Measurements from ENCODE around the gene CREB5. TPM values are rescaled to one million over a fixed set of nuclear protein-coding genes. Genes with fewer than 3 reads are reported as not detected.

The CREB5 gene
- total RNA-seq, 1 experiment from 2014 or later: 1.3 TPM

- Mint-ChIP-seq H3K27ac (no peak overlapping the region), H3K4me1 (0 out of 2 replicates have a peak, but pooled peaks cover 2% of the 10 kb centered on the region), H3K36me3 (no peaks in the 10 kb centered on the region), H3K9me3 (no peaks in the 10 kb centered on the region), H3K4me3 (no peak overlapping the region), H3K27me3 (ENCODE audit: low read depth) (peaks cover 6% of the 10 kb centered on the region)
- no peak for DNase-seq (ENCODE audit: low spot score)
- POLR2A ChIA-PET: no interaction called here
- ATAC-seq: no peak
- no peak for TF ChIP-seq SMAD3 (CRISPR knock-in tag; IDR thresholded peaks at IDR 0.05; ENCODE audit: borderline replicate concordance)
- TF ChIP-seq, protein P1, sequence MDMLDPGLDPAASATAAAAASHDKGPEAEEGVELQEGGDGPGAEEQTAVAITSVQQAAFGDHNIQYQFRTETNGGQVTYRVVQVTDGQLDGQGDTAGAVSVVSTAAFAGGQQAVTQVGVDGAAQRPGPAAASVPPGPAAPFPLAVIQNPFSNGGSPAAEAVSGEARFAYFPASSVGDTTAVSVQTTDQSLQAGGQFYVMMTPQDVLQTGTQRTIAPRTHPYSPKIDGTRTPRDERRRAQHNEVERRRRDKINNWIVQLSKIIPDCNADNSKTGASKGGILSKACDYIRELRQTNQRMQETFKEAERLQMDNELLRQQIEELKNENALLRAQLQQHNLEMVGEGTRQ (CRISPR knock-in tag; IDR thresholded peaks at IDR 0.05): no peak
- no peak for TF ChIP-seq JUN (CRISPR knock-in tag; IDR thresholded peaks at IDR 0.05)
- TF ChIP-seq, protein P2, sequence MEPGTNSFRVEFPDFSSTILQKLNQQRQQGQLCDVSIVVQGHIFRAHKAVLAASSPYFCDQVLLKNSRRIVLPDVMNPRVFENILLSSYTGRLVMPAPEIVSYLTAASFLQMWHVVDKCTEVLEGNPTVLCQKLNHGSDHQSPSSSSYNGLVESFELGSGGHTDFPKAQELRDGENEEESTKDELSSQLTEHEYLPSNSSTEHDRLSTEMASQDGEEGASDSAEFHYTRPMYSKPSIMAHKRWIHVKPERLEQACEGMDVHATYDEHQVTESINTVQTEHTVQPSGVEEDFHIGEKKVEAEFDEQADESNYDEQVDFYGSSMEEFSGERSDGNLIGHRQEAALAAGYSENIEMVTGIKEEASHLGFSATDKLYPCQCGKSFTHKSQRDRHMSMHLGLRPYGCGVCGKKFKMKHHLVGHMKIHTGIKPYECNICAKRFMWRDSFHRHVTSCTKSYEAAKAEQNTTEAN (CRISPR knock-in tag; IDR thresholded peaks at IDR 0.05): no peak
- no peak for TF ChIP-seq ZNF121 (CRISPR knock-in tag; IDR thresholded peaks at IDR 0.05)
- TF ChIP-seq, protein P3, sequence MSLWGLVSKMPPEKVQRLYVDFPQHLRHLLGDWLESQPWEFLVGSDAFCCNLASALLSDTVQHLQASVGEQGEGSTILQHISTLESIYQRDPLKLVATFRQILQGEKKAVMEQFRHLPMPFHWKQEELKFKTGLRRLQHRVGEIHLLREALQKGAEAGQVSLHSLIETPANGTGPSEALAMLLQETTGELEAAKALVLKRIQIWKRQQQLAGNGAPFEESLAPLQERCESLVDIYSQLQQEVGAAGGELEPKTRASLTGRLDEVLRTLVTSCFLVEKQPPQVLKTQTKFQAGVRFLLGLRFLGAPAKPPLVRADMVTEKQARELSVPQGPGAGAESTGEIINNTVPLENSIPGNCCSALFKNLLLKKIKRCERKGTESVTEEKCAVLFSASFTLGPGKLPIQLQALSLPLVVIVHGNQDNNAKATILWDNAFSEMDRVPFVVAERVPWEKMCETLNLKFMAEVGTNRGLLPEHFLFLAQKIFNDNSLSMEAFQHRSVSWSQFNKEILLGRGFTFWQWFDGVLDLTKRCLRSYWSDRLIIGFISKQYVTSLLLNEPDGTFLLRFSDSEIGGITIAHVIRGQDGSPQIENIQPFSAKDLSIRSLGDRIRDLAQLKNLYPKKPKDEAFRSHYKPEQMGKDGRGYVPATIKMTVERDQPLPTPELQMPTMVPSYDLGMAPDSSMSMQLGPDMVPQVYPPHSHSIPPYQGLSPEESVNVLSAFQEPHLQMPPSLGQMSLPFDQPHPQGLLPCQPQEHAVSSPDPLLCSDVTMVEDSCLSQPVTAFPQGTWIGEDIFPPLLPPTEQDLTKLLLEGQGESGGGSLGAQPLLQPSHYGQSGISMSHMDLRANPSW (CRISPR knock-in tag; conservative IDR thresholded peaks at IDR 0.05; ENCODE audit: low read depth): no peak
- no peak for TF ChIP-seq ZNF425 (CRISPR knock-in tag; conservative IDR thresholded peaks at IDR 0.05)
- no peak for TF ChIP-seq USF1 (CRISPR knock-in tag; IDR thresholded peaks at IDR 0.05)
- TF ChIP-seq PRRX2 (CRISPR knock-in tag; IDR thresholded peaks at IDR 0.05): no peak
- CTCF ChIA-PET: interaction anchor here (1.1 kb wide), 1 partner anchor 325 kb away, joined by 4 read pairs; no protein-coding TSS in a partner anchor
Measured at GRCh38 chr7:28688651-28689050, 276.3 kb downstream of the CREB5 start.

GRCh38 chr7:28695300-28696295 lies 283.3 kb downstream of the CREB5 start:
- no peaks in the 10 kb centered on the region for H3K27me3 Mint-ChIP-seq (ENCODE audit: low read depth)
- H3K36me3 Mint-ChIP-seq: no peaks in the 10 kb centered on the region
- H3K9me3 Mint-ChIP-seq: no peaks in the 10 kb centered on the region
- H3K4me1 Mint-ChIP-seq: peaks cover 29% of the 10 kb centered on the region
- POLR2A ChIA-PET: interaction anchor here (2.0 kb wide), 1 partner anchor 10 kb away, joined by 6 read pairs; no protein-coding TSS in a partner anchor
- CTCF ChIA-PET: interaction anchor here (1.2 to 1.4 kb wide), 2 partner anchors 10 to 81 kb away, joined by 3 read pairs; no protein-coding TSS in a partner anchor
- H3K27ac Mint-ChIP-seq: no peak overlapping the region
- no peak overlapping the region for H3K4me3 Mint-ChIP-seq
- DNase-seq (ENCODE audit: low spot score) (no peak), ATAC-seq (peak; percentile 46)
- TF ChIP-seq, protein P4, sequence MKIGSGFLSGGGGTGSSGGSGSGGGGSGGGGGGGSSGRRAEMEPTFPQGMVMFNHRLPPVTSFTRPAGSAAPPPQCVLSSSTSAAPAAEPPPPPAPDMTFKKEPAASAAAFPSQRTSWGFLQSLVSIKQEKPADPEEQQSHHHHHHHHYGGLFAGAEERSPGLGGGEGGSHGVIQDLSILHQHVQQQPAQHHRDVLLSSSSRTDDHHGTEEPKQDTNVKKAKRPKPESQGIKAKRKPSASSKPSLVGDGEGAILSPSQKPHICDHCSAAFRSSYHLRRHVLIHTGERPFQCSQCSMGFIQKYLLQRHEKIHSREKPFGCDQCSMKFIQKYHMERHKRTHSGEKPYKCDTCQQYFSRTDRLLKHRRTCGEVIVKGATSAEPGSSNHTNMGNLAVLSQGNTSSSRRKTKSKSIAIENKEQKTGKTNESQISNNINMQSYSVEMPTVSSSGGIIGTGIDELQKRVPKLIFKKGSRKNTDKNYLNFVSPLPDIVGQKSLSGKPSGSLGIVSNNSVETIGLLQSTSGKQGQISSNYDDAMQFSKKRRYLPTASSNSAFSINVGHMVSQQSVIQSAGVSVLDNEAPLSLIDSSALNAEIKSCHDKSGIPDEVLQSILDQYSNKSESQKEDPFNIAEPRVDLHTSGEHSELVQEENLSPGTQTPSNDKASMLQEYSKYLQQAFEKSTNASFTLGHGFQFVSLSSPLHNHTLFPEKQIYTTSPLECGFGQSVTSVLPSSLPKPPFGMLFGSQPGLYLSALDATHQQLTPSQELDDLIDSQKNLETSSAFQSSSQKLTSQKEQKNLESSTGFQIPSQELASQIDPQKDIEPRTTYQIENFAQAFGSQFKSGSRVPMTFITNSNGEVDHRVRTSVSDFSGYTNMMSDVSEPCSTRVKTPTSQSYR (CRISPR knock-in tag; IDR thresholded peaks at IDR 0.05): no peak
- TF ChIP-seq NR3C1 (CRISPR knock-in tag; conservative IDR thresholded peaks at IDR 0.05; ENCODE audit: low read depth): no peak
- TF ChIP-seq, protein P3 (CRISPR knock-in tag; conservative IDR thresholded peaks at IDR 0.05; ENCODE audit: low read depth): no peak
- TF ChIP-seq ERG (CRISPR knock-in tag; IDR thresholded peaks at IDR 0.05): no peak
- TF ChIP-seq FOXK1 (CRISPR knock-in tag; IDR thresholded peaks at IDR 0.05): no peak
- no peak for TF ChIP-seq ZNF416 (CRISPR knock-in tag; IDR thresholded peaks at IDR 0.05)
- TF ChIP-seq EMX1 (CRISPR knock-in tag; IDR thresholded peaks at IDR 0.05): no peak
- TF ChIP-seq, protein P5, sequence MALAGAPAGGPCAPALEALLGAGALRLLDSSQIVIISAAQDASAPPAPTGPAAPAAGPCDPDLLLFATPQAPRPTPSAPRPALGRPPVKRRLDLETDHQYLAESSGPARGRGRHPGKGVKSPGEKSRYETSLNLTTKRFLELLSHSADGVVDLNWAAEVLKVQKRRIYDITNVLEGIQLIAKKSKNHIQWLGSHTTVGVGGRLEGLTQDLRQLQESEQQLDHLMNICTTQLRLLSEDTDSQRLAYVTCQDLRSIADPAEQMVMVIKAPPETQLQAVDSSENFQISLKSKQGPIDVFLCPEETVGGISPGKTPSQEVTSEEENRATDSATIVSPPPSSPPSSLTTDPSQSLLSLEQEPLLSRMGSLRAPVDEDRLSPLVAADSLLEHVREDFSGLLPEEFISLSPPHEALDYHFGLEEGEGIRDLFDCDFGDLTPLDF (CRISPR knock-in tag; IDR thresholded peaks at IDR 0.05): no peak
